Retinal pigment epithelial cell (primary cell): ENCODE data around the gene HAUS5.

Source experiments
- DNase-seq: peaks from one replicate; pipeline ENCODE4 v3.0.0-alpha.2; 2010; ENCODE audit warnings: low read depth
- H3K4me3 ChIP-seq: 2 replicates; pipeline ENCODE4 v1.5.1; 2011; ENCODE audit warnings: mild to moderate bottlenecking, low read length, control low read depth, moderate library complexity
- TF ChIP-seq, protein P1 (sequence below): conservative IDR thresholded peaks from 2 replicates; pipeline ENCODE4 v1.5.1; 2011; ENCODE audit warnings: low read depth, low read length, control low read depth, inconsistent platforms

The HAUS5 gene

DNA sequence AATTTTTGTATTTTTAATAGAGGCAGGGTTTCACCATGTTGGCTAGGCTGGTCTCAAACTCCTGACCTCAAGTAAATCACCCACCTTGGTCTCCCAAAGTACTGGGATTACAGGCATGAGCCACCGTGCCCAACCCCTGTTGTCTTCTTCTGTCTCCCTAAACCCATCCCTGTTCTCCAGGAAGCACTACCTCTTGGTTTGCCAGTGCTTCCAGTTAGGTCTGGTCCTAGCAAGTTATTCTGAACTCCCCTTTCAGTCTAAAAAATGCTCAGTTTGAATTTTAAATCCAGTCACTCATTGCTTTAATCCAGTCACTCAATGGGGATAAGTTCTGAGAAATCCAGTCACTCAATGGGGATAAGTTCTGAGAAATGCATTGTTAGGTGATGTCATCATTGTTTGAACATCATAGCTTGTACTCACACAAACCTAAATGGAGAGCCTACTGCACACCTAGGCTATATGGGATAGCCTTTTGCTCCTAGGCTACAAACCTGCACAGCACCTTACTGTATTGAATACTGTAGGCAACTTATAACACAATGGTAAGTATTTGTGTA is 41.0 kb upstream of the HAUS5 start:
- TF ChIP-seq, protein P1, sequence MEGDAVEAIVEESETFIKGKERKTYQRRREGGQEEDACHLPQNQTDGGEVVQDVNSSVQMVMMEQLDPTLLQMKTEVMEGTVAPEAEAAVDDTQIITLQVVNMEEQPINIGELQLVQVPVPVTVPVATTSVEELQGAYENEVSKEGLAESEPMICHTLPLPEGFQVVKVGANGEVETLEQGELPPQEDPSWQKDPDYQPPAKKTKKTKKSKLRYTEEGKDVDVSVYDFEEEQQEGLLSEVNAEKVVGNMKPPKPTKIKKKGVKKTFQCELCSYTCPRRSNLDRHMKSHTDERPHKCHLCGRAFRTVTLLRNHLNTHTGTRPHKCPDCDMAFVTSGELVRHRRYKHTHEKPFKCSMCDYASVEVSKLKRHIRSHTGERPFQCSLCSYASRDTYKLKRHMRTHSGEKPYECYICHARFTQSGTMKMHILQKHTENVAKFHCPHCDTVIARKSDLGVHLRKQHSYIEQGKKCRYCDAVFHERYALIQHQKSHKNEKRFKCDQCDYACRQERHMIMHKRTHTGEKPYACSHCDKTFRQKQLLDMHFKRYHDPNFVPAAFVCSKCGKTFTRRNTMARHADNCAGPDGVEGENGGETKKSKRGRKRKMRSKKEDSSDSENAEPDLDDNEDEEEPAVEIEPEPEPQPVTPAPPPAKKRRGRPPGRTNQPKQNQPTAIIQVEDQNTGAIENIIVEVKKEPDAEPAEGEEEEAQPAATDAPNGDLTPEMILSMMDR, result no peak
- no peak overlapping the region for H3K4me3 ChIP-seq
- no peak for DNase-seq

DNA sequence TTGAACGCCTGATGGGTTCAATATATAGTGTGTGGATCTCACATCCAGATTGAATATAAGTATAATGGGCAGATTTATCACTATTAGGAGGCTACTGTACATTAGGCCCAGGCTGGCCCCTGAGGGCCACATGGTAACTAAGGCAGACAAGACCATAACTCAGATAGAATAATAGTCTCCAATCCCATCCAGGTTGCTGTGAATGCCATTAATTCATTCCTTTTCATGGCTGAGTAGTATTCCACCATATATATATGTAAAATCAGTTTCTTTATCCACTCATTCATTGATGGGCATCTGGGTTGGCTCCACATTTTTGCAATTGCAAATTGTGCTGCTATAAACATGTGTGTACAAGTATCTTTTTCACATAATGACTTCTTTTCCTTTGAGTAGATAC is 34.6 kb upstream of the HAUS5 start:
- DNase-seq, result no peak
- H3K4me3 ChIP-seq, result no peak overlapping the region
- TF ChIP-seq, protein P1, result no peak

DNA sequence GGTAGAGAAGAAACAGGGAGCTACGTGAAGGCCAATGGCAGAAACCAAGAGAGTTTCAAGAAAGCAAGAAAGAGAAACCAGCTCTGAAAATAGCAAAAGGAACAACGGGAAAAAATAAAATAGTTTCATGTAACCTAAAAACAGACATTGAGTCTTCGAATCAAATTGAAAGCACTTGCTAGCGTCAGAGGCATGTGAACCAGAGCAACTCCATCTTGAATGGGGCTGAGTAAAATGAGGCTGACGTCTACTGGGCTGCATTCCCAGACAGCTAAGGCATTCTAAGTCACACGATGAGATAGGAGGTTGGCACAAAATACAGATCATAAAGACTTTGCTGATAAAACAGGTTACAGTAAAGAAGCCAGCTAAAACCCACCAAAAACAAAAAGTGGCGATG is 33.8 kb upstream of the HAUS5 start:
- TF ChIP-seq, protein P1, result no peak
- no peak for DNase-seq
- no peak overlapping the region for H3K4me3 ChIP-seq

DNA sequence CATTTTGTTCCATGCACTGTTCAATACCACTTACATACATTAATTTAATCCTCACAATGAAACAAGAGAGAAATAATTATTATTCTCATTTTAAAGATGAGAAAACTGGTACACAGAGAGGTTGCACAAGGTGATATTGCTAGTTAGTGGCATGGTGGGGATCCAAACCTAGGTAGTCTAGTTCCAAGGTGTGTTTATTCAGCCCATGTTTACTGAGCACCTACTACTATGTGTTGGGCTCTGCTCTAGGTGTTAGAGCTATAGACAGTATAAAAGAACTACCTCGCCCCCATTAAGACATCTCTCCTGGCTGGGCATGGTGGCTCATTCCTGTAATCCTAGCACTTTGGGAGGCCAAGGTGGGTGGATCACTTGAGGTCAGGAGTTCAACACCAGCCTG is 29.8 kb upstream of the HAUS5 start:
- TF ChIP-seq, protein P1, result no peak
- H3K4me3 ChIP-seq, result no peak overlapping the region

GRCh38 chr19:35585848-35586247 is 26.7 kb upstream of the HAUS5 start, which contains the start of gene PMIS2:
Gene PMIS2 (plus strand): TSS chr19:35586173. CDS start chr19:35586260, 87 bp downstream.
- TF ChIP-seq, protein P1, result no peak
- H3K4me3 ChIP-seq, result no peak within 1 kb of the TSS
- DNase-seq, result no peak

More for the DNA sequence above, 29.8 kb upstream of the HAUS5 start:
- DNase-seq, result no peak

DNA sequence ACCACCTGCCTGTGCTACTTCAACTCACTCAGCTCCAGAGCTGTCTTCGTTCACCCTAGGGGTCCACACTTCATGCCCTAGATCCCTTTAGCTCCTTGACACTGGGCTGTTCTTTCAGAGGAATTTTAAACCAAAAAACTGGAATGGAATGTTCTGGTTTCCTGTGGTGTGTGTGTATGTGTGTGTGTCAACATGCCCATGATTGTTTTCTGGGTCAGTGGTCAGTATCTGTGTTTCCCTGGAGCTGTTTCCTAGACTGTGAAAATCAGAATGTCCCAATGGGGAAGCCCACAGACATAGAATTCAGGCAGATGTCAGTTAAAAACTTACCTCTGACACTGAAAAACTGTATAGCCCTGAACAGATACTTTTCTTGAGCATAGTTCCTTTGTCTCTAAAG is 25.2 kb upstream of the HAUS5 start:
- TF ChIP-seq, protein P1, result no peak
- no peak overlapping the region for H3K4me3 ChIP-seq
- DNase-seq, result no peak

DNA sequence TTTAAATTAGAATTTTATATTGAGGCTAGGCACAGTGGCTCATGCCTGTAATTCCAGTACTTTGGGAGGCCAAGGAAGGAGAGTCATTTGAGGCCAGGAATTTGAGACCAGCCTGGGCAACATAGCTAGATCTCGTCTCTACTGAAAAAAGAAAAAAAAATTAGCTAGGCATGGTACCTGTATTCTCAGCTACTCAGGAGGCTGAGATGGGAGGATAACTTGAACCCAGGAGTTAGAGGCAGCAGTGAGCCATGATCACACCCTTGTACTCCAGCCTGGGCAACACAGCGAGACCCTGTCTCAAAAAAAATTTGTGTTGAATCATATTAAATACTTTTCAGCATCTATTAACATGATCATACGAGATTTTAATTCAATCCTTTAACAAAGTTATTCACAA is 21.7 kb upstream of the HAUS5 start:
- DNase-seq, result no peak
- H3K4me3 ChIP-seq, result no peak overlapping the region
- TF ChIP-seq, protein P1, result no peak
